ACHN (cell line): ENCODE results near the gene TMEM229B.
"Not testable (repeated sequence)": the region's sequence is repeated elsewhere in the genome, so short reads cannot be mapped to it uniquely, and the experiment has no call there.

Experiments
- DNase-seq: peaks from one replicate; pipeline ENCODE4 v3.0.0-alpha.2; 2015
- in situ Hi-C: cut with HindIII; loops from 2 replicates; pipeline ENCODE4 v1.10.0; 2017; ENCODE audit warnings: low sequenced_read_pairs, low pct_ligation_motif_present, low pct_unique_long_range_greater_than_20kb

The TMEM229B gene

DNA sequence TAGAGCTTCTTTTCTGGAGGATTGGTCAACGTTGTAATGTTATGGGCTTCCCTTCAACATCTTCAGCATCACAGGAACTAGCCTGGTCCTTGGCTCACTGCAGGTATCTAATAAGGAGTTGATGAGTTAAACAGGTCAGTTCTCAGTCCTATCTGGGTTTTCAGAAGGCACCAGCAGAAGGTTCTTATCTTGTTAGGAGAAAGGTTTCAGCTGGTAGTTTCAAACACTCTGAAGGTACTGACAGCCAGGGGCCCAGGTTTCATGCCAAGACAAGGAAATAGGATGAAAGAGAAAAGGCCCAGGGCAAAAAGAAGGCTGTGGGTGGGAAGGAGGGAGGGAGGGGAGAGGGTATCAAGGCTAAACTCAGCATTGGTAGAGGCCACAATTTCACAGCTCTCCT, 21.4 kb downstream of the TMEM229B start:
- in situ Hi-C loops = no loop called here

DNA sequence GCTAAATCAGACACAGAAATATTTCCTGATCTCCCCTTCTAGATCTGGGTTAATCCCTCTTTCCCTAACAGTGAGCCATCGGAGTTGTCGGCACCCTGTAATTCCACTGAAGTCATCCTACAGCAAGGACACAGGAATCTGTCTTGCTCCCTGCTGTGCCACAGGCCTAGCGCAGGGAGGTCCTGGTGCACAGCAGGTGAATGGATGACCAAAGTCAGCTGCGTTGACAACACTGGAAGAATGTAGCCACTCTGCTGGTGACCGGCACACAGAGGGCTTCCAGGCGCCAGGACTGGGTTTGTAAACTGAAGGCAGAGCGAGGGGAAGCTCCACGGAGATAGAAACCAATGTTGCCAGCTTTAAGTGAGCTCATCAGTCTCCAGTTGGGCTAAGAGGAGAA, 23.6 kb downstream of the TMEM229B start:
- in situ Hi-C loops = no loop called here

More for the DNA sequence above, 21.4 kb downstream of the TMEM229B start:
- DNase-seq = no peak

DNA sequence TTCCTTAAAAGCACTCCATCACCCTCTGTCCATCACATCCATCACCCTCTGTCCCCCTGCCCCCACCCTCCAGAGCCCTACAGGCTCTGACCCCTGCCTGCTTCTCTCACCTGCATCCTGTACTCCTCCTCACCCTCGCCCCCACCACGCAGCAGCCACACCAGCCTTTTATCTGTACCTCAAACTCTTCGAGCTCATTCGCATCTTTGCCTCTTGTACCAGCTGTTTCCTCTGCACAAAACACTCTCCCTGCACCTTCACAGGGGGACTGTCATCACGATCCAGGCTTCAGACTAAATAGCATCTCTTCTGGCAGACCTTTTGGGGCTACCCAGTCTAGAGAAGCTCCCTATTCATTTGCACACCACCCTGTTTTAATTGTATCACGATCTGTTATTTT, 24.1 kb downstream of the TMEM229B start:
- in situ Hi-C loops = no loop called here

More for the DNA sequence above, 23.6 kb downstream of the TMEM229B start:
- no peak for DNase-seq

DNA sequence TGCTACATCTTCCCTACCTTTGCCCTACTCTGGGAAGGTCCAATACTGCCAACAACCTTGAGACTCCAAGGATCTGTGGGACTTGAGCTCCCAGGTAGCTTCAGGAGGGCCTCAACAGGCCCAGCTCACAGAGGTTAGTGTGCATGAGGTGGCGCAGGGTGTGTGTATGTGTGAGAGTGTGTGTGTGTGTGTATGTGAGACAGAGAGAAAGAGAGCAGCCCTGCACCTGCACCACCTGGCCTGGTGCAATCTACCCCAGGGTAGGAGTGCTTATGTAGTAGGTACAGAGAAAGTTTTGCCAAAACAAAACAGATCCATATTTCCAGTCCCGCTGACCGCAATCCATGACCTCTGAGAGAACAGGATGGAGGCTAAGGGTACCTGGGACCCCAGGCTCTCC, 24.6 kb downstream of the TMEM229B start:
- DNase-seq = no peak
- in situ Hi-C loops = no loop called here

More for the DNA sequence above, 24.1 kb downstream of the TMEM229B start:
- no peak for DNase-seq

DNA sequence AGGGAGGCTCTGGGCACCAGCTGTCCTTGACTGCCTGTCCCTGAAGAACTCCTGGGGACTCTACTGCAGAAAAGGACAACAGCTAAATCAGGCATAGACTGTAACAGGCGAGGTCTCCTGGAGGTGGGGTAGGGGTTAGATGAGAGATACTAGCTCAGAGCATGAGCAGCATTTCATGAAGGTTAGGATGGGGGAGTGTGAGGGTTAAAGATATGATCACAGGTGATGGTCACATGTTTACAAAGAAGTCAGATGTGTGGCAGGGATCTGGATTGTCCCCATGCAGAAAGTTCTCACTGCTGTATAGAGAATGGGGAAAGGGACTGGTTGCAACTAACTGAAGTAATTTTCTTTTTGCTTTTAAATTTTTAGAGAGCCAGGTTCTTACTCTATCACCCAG, 26.5 kb downstream of the TMEM229B start:
- no peak for DNase-seq
- in situ Hi-C loops = no loop called here

DNA sequence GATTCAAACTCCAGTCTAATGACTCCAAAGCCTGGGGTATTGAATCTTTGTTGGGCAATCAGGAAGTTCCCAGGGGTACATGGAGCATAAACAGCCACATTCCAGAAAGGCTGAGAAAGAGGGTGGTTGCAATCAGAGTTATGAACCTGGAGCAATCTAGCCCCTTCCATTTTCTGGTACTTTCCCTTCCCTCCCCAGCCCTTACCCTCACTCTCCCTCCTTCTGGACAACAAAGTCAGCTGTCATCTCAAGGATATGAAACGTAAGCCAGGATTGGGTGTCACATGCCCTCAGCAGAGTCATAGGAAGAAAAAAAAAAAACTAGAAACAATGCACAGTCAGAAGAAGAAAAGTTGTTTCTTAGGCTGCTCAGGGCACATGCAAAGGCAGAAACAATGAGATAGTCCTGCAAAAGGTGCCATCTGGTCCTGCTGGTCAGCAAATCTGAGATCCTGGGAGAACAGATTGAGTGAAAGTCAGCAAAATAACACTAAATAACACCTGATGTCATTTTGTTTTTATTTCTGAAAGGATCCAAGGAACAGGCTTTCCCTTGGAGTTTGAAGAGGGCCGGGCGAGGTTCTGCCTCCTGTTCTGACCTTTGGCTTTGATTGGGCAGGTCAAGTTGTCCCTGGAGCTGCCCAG, 27.1 kb downstream of the TMEM229B start:
- no peak for DNase-seq
- in situ Hi-C loops = no loop called here

DNA sequence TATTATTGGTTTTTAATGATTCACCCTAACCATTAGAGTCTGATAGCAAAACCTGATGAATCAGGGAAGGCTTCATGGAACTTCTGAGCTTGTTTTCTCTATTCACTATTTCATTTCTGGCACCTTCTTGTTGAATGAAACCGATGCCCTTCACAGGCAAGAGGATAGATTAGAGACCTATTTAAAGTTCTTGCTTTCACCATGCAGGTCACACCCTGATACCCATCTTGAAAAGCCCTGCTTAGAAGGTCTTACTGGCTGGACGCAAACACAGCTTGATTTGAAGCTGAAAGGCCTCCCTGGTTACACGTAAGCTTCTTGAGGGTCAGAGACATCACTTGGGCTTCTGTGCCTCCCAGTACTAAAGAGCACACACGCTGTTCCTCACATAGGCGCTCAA, 29.2 kb downstream of the TMEM229B start:
- in situ Hi-C loops = no loop called here
- DNase-seq = no peak

DNA sequence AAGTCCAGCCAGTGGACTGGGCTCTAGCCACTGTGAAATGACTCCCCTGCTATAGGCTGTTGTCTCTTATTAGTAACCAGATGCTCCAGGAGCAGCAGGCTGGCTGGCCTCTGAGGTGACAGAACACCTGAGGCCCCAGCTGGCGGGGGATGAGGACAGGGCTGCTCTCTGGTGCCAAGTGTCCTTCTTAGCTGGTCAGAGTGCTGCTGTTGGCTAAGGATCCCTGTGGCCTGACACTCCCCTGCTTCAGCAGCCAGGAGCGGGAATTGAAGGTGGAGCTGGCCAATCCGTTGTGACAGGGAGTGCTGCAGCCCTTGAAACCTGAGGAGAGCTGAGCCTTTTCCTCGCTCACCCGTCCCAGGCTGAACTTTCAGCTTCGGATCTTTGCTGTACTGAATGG, 30.7 kb downstream of the TMEM229B start:
- DNase-seq = no peak
- in situ Hi-C loops = no loop called here

DNA sequence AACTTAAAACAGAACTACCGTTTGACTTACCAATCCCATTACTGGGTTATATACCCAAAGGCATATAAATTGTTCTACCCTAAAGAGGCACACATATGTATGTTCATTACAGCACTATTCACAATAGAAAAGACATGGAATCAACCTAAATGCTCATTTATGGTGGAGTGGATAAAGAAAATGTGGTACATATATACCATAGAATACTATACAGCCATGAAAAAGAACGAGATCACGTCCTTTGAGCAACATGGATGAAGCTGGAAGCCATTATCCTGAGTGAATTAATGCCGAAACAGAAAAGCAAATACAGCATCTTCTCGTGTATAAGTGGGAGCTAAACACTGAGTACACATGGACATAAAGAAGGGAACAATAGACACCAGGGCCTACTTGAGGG, 31.8 kb downstream of the TMEM229B start:
- no peak for DNase-seq
- in situ Hi-C loops = no loop called here

DNA sequence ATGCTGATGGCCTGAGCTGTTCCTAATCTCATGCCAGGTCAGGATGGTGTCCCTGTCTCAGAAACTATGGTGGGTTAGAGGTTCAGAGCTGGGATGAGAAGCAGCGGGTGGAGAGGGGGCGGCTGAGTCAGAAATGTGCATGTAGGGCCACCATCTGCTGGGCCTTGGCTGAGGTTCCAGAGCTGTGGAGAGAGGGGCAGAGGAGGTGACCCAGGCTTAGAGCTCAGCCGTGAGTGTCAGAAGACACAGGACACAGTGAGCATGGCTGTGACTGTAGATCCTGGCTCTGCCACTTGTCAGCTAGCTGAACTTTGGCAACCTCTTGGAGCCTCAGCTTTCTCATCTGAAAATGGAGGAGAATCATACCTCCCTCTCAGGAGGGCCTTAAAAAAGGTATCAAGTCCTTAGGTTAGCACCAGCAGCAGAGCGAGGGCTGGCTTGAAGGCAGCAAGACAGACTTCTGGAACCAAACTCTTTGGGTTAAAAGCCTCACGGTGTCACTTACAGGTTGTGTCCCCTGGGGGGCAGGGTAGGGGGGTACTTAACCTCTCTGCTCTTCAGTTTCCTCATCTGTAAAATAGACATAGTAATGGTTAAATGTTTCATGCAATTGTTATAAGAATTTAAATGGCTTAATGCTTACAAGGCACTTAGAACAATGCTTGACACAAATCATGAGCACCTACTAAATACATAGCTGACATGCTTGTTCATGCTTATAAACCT, 34.8 kb downstream of the TMEM229B start:
- in situ Hi-C loops = no loop called here
- DNase-seq = no peak

DNA sequence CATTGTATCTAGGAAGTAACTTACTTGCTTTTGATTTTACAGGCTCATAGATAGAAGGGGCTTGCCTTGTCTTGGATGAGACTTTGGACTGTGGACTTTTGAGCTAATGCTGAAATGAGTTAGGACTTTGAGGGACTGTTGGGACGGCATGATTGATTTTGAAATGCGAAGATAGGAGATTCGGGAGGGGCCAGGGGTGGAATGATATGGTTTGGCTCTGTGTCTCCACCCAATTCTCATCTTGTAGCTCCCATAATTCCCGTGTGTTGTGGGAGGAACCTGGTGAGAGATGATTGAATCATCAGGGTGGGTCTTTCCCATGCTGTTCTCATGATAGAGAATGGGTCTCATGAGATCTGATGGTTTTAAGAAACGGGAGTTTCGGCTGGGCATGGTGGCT, 36.9 kb downstream of the TMEM229B start:
- in situ Hi-C loops, DNase-seq: not testable (repeated sequence)

DNA sequence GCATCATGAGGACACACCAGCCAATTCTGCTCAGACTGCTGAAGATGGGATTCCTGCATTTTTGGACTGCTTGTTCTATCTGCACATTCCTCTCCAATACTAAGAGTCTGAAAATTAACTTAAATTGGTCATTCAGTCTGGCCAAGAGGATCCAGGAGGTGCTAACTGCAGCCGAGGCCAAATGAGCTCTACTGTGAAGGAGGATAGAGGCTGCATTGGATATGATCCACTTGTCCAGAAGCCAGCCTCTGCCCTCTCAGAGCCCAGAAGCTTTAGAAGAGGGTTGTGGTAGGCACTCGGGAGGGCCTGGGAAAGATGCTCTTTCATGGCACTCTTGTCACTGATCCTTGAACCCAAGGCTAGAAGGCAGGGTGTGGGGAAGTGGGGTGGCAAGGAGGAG, 39.4 kb downstream of the TMEM229B start:
- in situ Hi-C loops = no loop called here
- DNase-seq = no peak

DNA sequence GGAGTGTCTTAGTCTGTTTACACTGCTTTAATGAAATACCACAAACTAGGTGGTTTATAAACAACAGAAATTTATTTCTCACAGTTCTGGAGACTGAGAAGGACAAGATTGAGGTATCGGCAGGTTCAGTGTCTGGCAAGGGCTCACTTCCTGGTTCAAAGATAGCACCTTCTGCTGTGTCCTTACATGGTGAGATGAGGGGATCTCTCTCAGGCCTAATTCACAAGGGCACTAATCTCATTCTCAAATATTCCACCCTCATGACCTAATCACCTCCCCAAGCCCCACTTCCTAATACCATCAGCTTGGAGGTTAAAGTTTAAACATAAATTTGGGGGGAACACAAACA, 41.5 kb downstream of the TMEM229B start:
- DNase-seq = no peak
- in situ Hi-C loops = no loop called here

DNA sequence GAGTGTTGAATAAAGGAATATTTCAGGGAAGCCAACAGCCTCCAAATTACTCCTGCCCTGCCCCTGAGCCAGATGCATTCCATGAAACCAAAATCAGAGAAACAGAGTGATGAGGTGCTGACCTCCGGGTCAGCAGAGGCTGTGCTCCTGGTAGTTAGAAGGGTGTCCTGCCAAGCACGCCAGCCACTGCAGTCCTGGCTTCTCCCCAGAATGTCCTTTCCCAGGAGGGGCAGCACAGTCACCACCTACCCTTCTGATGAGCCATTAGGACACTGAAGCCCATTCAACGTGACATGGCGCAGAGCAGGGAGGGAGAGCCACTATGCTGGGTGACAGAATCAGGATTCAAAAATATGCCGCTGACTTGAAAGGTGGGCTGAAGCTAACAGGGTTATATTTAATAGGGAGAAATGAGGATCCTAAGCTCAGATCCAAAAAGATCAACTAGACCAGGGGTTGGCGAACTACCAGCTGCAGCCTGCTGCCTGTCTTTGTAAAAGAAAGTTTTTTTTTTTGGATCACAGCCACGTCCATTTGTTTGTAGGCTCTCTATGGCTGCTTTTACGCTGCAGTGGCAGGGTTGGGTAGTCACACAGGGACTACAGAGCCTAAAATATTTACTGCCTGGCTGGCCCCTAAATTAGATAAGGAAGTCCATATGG, 42.0 kb downstream of the TMEM229B start:
- in situ Hi-C loops = no loop called here

DNA sequence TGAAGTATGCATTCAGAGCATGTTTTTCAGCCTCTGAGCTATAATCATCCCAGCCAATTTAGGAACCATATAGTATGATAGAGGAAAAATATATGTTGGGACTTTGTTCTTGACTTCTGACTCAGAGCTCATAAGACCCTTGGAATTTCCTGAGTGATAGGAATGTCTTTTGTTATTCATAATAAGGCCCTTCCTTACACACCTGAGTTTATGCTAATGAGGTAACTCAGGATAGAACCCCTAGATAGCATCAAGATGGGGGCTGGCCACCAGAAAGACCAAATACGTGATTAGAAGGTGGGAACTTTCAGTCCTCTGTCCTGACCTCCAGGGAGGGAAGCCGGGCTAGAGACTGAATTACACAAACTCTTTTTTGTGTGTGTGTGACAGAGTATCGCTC, 44.1 kb downstream of the TMEM229B start:
- in situ Hi-C loops = no loop called here
- DNase-seq = no peak

More for the DNA sequence above, 42.0 kb downstream of the TMEM229B start:
- no peak for DNase-seq

DNA sequence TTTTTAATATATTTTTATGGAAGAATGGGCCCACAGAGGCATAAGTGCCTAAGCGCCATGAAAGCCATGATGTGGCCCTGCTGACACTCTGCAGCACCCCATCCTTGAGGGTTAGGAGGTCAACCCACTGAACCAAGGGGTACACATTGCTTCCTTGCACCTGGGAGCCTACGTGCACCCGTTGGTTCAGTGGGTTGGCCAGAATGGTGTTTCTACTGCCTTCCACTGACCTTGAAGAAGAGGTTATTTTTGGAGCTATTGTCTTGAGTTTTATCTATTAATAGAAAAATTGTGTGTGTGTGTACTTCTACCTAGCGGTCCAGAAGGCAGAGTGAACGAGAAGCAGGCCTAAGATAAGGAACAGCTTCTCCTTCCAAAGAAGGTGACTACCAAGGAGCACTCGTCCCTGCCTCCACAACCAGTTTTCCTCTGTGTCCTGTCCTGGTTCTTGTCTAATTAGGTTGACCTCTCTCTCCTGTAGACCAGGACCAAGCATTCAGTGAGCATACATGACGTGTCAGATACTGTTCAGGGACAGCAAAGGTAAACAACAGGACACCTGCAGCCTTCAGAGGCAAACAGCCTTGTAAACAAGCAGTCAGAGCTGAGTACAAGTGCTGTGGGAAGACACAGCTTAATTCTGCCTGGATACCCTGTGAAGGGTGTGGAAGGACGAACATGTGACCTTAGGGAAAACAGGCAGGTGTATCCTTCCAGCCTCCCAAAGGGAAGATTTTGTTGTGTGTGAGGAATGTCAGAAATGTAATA, 46.2 kb downstream of the TMEM229B start:
- in situ Hi-C loops = no loop called here
- DNase-seq = no peak

DNA sequence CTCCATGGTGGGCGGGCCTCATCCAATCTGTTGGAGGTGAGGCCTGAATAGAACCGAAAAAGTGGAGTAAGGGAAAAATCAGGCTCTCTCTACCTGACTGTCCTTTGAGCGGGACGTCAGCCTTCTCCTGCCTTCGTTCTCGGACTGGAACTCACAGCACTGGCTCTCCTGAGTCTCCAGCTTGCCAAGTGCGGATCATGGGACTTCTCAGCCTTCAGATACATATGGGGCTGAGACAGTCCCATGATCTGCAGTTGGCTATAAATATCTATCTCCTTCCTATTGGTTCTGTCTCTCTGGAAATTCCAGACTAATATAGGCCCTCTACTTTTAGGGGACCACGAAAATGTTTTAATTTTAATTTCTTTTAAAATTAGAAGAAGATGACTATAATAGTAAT, 46.8 kb downstream of the TMEM229B start:
- in situ Hi-C loops = no loop called here
- no peak for DNase-seq

DNA sequence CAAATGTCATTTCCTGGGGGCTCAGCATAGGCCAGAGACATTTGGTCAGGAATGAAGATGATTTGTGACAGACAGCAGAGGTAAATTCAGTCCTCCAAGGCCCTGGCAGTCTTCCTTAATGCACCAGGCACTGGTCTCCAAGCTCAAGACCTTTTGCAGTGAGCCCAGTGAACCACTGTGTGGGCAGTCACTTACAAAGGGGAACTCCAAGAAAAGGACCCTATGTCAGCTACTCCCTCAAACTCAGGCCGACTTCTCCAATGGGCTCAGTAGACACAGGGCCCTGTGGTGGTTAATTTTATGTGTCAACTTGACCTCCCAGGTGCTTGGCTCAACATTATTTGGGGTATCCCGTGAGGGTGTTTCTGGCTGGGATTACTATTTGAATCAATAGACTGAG, 47.3 kb downstream of the TMEM229B start:
- in situ Hi-C loops = no loop called here
- no peak for DNase-seq

DNA sequence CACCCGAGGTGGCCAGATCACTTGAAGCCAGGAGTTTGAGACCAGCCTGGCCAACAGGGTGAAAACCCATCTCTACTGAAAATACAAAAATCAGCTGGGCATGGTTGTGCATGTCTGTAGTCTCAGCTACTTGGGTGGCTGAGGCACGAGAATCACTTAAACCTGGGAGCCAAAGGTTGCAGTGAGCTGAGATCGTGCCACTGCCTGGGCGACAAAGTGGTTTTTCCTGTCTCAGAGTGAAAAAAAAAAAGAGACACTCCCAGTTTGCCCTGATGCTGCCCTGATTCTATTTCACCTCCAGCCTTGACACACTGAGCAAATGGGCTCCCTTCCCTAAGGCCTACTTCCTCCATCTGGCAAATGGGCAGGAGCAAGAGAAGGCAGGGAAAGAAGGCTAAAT, 48.0 kb downstream of the TMEM229B start:
- in situ Hi-C loops = no loop called here
- no peak for DNase-seq
